Thoracic aorta endothelial cell (primary cell): ENCODE measurements around the gene PNPLA8. TPM values are rescaled to one million over a fixed set of nuclear protein-coding genes. Genes with fewer than 3 reads are reported as not detected.

Source experiments
- total RNA-seq: library from RNA; depleted of rRNA; stranded (reverse); fragments of >200 nt; gene quantifications from 2 replicates; pipeline ENCODE4 v1.2.3, GENCODE V29; 2012

The PNPLA8 gene, protein sequence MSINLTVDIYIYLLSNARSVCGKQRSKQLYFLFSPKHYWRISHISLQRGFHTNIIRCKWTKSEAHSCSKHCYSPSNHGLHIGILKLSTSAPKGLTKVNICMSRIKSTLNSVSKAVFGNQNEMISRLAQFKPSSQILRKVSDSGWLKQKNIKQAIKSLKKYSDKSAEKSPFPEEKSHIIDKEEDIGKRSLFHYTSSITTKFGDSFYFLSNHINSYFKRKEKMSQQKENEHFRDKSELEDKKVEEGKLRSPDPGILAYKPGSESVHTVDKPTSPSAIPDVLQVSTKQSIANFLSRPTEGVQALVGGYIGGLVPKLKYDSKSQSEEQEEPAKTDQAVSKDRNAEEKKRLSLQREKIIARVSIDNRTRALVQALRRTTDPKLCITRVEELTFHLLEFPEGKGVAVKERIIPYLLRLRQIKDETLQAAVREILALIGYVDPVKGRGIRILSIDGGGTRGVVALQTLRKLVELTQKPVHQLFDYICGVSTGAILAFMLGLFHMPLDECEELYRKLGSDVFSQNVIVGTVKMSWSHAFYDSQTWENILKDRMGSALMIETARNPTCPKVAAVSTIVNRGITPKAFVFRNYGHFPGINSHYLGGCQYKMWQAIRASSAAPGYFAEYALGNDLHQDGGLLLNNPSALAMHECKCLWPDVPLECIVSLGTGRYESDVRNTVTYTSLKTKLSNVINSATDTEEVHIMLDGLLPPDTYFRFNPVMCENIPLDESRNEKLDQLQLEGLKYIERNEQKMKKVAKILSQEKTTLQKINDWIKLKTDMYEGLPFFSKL
- 41.8 and 46.3 TPM in 2 replicates for total RNA-seq

DNA sequence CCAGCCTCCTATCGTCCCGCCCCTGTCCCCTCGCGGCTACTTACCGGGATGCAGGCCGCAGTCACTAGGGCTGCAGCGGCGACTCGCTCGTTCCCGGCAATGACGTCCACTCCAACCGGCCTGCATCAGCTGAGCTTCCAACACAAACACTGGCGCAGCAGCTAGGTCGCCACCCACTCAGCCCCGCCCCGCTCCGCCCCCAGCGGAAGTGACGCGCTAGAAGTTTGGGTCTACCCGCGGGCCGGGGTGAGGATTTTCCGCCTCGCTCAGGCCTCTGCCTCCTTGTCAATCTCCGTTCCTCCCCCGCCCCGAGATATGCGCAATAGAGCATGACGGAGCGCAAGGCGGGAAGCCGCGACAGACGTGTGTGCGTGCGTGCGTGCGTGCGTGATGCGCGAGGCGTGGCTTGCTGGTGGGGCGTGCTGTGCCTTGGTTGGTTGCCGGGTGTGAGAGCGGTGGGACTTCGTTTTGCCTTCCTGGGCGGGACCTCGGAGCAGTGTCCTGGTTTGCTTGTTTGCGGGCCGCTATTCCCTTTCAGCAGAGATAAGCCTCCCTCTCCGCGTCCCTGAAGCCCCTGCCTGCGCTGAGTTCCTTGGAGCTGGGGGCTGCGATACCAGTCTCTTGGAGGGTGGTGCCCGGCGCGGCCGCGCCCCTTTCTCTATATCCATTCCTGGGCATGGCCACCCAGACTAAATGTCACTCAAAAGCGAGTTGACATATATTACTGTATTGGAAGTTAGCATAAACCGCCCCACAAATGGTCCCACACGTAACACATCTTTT lies at the start of gene PNPLA8:
TSS of gene PNPLA8 (minus strand) at position 151 of the 783 bp plus-strand sequence. CDS start 10,644 bp downstream, outside the sequence.

DNA sequence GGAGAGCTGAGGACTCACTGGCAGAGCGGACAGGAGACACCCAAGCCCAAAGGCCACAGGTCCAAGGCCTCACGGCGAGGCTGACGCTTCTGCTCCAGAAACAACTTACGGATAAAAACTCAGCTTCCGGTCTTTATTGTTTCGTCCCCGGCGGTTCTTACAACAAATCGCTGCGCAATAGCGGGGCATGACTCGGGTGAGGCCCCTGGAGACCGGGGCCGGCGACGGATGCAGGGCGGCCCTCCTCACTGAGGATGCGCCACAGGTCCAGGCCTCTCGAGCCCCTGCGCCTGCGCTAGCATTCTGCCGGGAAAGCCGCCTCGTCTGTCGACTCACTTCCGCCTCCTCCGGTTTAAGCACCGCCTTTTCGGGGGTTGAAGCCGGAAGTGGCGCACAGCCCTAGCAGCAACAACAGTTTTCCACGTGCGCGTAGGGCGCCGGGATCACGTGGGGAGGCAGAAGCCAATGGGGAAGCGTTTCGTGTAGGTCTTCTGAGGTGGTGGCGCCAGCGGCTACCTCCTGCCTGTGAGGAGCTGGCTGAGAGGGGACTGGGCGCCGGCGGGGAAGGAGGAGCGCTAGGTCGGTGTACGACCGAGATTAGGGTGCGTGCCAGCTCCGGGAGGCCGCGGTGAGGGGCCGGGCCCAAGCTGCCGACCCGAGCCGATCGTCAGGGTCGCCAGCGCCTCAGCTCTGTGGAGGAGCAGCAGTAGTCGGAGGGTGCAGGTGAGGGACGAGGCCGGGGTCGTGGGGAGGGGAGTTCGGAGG lies 43.6 kb upstream of the PNPLA8 start, which contains the start of the genes DNAJB9 and THAP5:
TSS of gene DNAJB9 (plus strand) at position 494 of the 765 bp plus-strand sequence. CDS start 1,853 bp downstream, outside the sequence.
TSS of gene THAP5 (minus strand) at position 326 of the 765 bp plus-strand sequence. CDS start at position 189, 137 bp downstream.

DNA sequence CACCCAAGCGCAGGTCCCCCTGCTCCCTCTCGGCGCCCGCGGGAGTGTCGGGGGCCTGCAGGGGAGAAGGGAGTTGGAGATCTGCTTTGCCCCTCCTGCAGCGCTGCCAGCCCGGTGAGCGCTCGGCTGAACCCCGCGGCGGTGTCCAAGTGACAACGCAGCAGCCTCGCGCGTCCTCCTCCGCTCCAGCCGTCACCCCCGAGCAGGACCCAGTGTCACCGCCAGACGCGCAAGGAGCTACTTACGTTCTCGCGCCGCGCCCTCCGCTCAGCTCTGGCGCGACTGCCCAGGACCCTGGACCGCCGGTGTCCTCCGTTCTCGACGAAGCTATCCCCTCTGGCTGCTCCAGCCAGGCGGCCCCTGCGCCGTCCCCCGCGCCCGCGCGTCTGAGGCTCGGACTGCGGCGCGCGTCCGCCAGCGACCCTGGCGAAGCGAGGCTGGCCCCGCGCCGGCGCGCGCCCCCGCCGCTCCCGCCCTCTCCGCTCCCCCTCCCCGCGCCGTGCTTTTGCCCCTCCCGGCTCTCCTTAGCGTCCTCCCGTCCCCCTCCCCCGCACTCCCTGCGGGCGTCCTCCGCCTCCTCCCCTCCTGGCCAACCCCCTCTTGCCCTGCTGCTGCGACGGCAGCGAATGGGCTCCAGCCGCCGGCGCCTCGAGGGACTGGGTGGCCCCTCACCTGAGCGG lies 69.8 kb downstream of the PNPLA8 start, which contains the start of gene NRCAM:
TSS of gene NRCAM (minus strand) at position 439 of the 680 bp plus-strand sequence. CDS start 216,372 bp downstream, outside the sequence.

Other genes starting within 250 kb of the PNPLA8 start
- gene NRCAM, start 69.7 kb downstream of the PNPLA8 start, total RNA-seq: 157 and 174 TPM in 2 replicates
- gene THAP5, start 43.6 kb upstream of the PNPLA8 start, total RNA-seq: 24.1 and 26.7 TPM in 2 replicates
- gene DNAJB9, start 43.7 kb upstream of the PNPLA8 start, total RNA-seq: 14.1 and 17.0 TPM in 2 replicates